HG03066 (cell line): ENCODE results near the gene RFFL.
"Not testable (repeated sequence)": the region's sequence is repeated elsewhere in the genome, so short reads cannot be mapped to it uniquely, and the experiment has no call there.

Experiments used
- ATAC-seq: cut with Tn5 transposase; IDR thresholded peaks from one replicate; pipeline ENCODE4 v1.9.1; 2021; ENCODE audit warnings: low read depth; ENCODE audit not compliant: unreplicated experiment

RFFL gene

DNA sequence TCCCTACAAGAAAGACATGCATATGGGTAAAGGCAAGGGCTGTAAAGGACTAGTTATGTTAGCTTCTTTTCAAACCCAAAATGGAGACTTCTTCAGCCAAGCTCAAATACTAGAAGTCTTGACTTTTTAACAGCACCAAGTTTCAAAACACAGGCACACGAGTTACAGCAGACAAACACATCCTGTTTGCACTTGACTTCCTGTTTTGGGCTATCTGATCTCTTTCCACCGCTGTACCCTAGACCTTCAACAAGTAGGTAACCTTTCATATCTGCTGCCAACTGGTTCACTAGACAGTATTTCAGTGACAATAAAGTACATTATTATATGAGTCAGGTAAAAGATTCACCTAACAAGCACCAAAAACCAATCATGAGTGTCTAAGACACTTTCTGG, 12.3 kb downstream of the RFFL start:
- no peak for ATAC-seq

DNA sequence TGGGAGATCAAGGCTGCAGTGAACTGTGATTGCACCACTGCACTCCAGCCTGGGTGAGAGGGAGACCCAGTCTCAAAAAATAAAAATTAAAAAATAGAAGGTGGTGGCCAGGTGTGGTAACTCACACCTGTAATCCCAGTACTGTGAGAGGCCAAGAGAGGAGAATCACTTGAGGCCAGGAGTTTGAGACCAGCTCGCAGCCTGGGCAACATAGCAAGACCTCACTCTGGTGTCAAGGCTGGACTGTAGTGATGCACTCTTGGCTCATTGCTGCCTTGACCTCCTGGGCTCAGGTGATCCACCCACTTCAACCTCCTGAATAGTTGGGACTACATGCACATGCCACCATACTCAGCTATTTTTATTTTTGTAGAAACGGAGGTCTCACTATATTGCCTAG, 13.3 kb downstream of the RFFL start:
- ATAC-seq: no peak

- ATAC-seq: no peak
Observed at GRCh38 chr17:35048685-35049379, 14.7 kb downstream of the RFFL start.

GRCh38 chr17:35046740-35047283, 16.7 kb downstream of the RFFL start:
- ATAC-seq: no peak

DNA sequence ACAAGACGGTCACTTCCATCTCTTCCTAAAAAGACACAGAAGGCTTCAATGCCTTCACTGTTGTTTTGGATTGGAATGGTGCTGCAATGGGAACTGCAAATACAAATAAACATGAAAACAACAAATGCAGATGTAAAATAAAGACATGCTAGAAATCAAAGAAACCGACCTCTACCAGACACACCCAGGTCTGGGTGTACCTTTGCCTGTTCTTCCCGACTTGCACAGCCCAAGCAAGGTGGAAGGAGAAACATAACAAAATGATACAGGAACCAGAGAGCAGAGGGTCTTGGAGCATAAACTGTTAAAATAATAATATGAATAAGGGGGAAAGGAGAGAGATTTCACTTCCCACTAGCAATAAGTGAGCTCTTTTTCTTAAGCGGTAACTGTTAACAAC, 17.3 kb downstream of the RFFL start:
- no peak for ATAC-seq

GRCh38 chr17:35045458-35045979, 18.0 kb downstream of the RFFL start:
- not testable (repeated sequence) for ATAC-seq

DNA sequence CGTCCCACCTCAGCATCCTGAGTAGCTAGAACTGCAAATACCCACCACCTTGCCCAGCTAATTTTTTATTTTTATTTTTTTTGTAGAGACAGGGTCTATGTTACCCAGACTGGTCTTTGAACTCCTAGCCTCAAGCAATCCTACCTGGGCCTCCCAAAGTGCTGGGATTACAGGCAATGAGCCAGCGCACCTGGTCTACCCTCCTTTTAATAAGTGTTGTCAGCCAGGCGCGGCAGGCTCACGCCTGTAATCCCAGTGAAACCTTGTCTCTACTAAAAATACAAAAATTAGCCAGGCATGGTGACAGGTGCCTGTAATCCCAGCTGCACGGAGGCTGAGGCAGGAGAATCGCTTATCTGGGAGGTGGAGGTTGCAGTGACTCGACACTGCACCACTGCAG, 19.3 kb downstream of the RFFL start:
- ATAC-seq: no peak

GRCh38 chr17:35041390-35041789, 22.1 kb downstream of the RFFL start:
- no peak for ATAC-seq

- ATAC-seq: no peak
Observed at GRCh38 chr17:35038453-35038852, 25.1 kb downstream of the RFFL start.

GRCh38 chr17:35030780-35031179, 32.7 kb downstream of the RFFL start:
- no peak for ATAC-seq

- no peak for ATAC-seq
Observed at GRCh38 chr17:35028531-35029262, 34.8 kb downstream of the RFFL start.

DNA sequence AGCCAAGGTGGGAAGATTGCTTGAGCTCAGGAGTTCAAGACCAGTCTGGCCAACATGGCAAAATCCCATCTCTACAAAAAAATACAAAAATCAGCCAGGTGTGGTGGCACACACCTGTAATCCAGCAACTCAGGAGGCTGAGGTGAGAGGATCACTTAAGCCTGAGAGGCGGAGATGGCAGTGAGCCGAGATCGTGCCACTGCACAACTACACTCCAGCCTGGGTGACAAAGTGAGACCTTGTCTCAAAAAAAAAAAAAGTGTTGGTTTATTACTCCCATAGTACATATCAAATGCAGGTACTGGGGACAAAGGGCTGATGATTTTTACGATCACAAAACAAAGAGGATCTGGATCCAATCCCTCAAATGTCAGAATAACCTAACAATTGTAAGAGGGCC, 35.4 kb downstream of the RFFL start:
- ATAC-seq: not testable (repeated sequence)

DNA sequence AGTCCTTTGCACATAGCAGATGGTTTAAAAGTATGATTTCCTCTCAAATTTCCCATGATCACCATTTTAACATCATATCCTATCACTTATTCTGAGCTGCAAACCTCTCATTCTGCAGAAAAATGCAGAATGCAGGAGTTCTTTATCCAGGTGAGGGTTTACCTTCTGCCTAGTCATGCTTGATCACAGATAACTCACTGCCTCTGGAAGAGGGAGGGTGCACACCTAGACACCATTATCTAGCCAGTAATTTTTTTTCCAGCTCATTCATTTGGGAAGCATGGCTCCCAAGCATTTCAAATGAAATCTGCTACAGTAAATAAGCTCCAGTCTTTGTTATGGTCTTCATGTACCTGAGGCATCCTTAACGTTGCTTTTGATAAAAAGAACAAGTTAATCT, 38.0 kb downstream of the RFFL start:
- no peak for ATAC-seq

DNA sequence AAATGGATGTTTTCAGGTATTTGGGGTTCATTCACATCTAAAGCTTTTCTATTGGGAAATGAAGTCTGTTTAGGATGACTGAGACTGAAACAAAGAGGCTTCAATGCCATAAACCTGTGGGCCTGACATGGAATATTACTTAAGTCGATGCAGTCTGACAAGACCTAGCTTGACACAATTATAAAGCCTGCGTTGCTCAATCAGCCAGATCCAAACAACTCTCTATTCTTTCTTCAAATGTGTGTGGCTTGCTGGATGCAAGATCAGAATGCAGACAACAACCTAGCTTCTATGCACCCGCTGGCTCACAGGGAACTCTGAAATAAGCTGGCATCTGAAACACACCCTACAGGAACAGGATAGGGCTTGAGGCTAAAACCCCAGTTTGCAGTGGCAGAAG, 40.0 kb downstream of the RFFL start:
- no peak for ATAC-seq

DNA sequence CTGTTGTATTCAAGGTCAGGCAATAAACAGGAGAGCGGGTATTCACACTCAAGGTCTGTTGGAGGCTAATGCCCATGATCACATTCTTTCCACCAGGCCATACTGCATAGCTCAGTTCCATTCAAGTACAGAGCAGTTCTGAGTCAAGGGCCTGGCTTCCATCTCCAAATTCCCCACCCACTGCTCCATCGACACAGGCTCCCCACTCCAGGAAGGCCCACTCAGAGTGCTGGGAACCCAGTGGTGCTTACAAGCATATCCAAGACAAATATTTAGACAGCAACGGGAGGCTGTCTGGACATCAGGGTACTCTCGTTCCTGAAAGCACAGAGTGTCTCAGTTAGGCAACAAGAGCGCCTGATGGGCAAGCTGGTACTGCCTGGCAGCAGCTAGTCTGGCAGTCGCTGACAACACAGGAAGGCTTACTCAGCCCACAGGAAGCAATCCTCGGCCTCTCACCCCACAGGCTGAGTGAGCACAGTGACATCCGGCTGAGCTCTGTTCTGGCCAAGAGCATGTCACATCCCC, 40.9 kb downstream of the RFFL start:
- no peak for ATAC-seq

- ATAC-seq: no peak
Observed at GRCh38 chr17:35021520-35022380, 41.8 kb downstream of the RFFL start.

DNA sequence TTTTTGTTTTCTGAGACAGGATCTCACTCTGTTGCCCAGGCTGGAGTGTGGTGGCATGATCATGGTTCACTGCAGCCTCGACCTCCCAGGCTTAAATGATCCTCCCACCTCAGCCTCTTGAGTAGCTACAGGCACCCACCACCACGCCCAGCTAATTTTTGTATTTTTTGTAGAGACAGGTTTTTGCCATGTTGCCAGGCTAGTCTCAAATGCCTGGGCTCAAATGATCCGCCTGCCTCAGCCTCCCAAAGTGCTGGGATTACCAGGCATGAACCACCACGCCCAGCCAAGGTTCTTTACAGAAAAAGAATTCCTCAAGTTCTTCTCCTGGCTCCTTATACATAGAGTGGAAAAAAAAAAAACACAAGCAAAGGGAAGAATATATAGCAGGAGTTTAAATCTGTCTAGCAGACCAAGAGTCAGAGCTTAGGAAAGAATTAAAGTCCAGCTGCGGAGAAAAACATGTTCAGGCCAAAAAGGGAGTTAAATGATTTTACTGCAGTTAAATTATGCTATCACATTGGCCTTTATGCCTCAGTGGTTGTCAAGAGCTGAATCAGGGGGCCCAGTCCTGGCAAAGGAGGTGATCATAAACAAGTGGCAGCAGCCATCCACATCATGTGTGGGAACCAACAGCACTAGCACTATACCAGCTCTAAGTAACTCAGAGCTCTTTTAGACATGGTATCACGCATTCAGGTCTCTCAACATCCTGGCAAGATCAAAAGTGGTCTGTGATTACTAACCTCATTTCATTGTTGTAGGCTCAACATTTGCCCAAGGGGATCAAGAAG, 43.9 kb downstream of the RFFL start:
- ATAC-seq: no peak

DNA sequence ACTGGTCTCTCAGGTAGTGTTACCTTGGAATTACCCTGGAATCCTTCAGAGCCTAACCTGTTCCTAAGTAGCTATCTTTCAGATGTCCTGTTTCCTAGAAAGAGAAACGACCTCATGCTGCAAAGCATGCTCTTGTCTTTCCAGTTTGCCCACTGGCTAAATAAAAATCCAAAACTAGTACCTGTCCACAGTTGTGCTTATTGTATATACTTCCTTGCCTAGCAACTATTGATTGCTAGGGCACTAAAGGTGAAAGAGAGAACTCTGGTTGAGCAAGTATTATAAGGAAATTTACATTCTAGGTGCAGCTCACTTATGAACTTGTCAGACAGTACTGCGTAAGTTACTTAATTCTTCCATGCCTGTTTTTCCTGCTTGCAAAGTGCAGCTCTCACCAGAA, 44.7 kb downstream of the RFFL start:
- no peak for ATAC-seq

- ATAC-seq: no peak
Observed at GRCh38 chr17:35017021-35017420, 46.5 kb downstream of the RFFL start.

GRCh38 chr17:35016369-35016768, 47.1 kb downstream of the RFFL start:
- ATAC-seq: no peak
